Bronchial epithelial cell (primary cell): Measurements from ENCODE around the gene DGLUCY. TPM values are rescaled to one million over a fixed set of nuclear protein-coding genes. Genes with fewer than 3 reads are reported as not detected.

Source experiments
- DNase-seq: peaks from one replicate; pipeline ENCODE4 v3.0.0-alpha.2; 2010; ENCODE audit warnings: low read depth
- FAIRE-seq: peaks from 2 replicates; lab custom pipeline; 2011; peaks lifted over from hg19 to GRCh38; lab: Jason Lieb, UNC
- H3K27me3 ChIP-seq: 2 replicates; pipeline ENCODE4 v1.5.1; 2011; ENCODE audit warnings: low read length; ENCODE audit not compliant: control insufficient read depth, insufficient read depth
- H3K36me3 ChIP-seq: 2 replicates; pipeline ENCODE4 v1.5.1; 2011; ENCODE audit warnings: low read length; ENCODE audit not compliant: control insufficient read depth, insufficient read depth
- H3K4me3 ChIP-seq: 2 replicates; pipeline ENCODE4 v1.5.1; 2011; ENCODE audit warnings: mild to moderate bottlenecking, low read depth, low read length, control low read depth
- total RNA-seq: library from RNA; depleted of rRNA; stranded (reverse); fragments of >200 nt; gene quantifications from 2 replicates; pipeline ENCODE4 v1.2.1, GENCODE V29; 2014
- TF ChIP-seq, protein P1 (sequence below): IDR thresholded peaks from 2 replicates; pipeline ENCODE4 v1.5.1; 2011; ENCODE audit warnings: mild to moderate bottlenecking, moderate library complexity, low read length, control low read depth, inconsistent platforms; ENCODE audit not compliant: insufficient read depth, severe bottlenecking

DGLUCY gene, protein sequence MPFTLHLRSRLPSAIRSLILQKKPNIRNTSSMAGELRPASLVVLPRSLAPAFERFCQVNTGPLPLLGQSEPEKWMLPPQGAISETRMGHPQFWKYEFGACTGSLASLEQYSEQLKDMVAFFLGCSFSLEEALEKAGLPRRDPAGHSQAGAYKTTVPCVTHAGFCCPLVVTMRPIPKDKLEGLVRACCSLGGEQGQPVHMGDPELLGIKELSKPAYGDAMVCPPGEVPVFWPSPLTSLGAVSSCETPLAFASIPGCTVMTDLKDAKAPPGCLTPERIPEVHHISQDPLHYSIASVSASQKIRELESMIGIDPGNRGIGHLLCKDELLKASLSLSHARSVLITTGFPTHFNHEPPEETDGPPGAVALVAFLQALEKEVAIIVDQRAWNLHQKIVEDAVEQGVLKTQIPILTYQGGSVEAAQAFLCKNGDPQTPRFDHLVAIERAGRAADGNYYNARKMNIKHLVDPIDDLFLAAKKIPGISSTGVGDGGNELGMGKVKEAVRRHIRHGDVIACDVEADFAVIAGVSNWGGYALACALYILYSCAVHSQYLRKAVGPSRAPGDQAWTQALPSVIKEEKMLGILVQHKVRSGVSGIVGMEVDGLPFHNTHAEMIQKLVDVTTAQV
- total RNA-seq: 7.0 and 8.4 TPM in 2 replicates

DNA sequence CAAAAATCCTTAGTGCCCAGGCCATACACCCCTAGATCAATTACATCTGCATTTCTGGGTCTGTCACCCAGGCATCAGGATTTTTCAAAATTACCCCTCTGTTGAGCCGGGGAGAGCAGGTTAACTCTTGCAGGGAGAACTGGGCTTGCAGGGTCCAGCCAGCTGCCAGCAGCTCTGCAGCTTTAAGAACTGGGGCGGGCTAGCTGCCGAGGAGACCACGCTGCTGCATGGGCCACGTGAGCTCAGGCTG, at the start of gene DGLUCY:
Gene DGLUCY, plus strand, starts transcription at position 245 of the 250 bp plus-strand sequence. CDS start 46,222 bp downstream, outside the sequence.
- DNase-seq: no peak
- no peaks in the 10 kb centered on the region for H3K27me3 ChIP-seq
- peak within 1 kb of the TSS; percentile 27 for H3K4me3 ChIP-seq
- TF ChIP-seq, protein P1, sequence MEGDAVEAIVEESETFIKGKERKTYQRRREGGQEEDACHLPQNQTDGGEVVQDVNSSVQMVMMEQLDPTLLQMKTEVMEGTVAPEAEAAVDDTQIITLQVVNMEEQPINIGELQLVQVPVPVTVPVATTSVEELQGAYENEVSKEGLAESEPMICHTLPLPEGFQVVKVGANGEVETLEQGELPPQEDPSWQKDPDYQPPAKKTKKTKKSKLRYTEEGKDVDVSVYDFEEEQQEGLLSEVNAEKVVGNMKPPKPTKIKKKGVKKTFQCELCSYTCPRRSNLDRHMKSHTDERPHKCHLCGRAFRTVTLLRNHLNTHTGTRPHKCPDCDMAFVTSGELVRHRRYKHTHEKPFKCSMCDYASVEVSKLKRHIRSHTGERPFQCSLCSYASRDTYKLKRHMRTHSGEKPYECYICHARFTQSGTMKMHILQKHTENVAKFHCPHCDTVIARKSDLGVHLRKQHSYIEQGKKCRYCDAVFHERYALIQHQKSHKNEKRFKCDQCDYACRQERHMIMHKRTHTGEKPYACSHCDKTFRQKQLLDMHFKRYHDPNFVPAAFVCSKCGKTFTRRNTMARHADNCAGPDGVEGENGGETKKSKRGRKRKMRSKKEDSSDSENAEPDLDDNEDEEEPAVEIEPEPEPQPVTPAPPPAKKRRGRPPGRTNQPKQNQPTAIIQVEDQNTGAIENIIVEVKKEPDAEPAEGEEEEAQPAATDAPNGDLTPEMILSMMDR: no peak
- H3K36me3 ChIP-seq: no peaks in the 10 kb centered on the region
- FAIRE-seq: no peak

DNA sequence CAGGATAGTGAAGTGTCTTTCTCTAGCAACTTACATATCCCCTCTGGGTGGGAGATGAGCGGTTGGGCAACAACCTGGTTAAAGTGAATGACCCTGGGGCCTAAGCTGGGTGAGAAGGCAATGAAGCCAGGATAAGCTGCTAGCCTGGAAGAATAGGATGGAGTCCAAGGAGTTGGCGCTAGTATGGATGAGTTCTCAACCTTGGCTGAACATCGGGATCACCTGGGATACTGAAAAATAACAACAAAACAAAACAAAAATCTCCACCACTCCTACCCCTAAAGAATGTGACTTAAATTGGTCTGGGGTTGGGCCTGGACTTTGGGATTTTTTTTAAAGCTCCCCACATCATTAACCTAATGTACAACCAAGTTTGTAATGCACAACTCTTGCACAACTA, 48.6 kb upstream of the DGLUCY start:
- Histone ChIP-seq H3K36me3 (no peaks in the 10 kb centered on the region), H3K27me3 (no peaks in the 10 kb centered on the region), H3K4me3 (no peak overlapping the region)
- TF ChIP-seq, protein P1: no peak
- no peak for FAIRE-seq
- no peak for DNase-seq

DNA sequence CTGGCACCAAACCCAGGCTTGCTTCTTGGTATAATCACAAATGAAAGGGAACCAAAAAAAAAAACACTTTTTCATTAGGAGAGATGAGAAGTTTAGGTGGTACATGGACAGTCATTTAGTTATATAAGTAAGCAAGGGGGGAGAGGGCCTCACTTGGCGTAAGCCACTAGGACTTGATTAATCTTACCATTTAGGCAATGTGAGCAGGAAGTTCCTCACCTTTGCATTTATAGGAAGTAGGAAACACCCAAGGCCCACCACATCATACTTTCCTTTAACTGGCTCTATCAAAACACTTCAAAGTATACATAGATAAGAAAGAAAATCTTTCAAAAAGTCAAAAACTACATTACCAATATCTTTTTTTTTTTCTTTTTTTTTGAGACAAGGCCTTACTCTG, 46.7 kb upstream of the DGLUCY start:
- TF ChIP-seq, protein P1: no peak
- FAIRE-seq: no peak
- H3K27me3 ChIP-seq: no peaks in the 10 kb centered on the region
- no peak overlapping the region for H3K4me3 ChIP-seq
- H3K36me3 ChIP-seq: no peaks in the 10 kb centered on the region
- no peak for DNase-seq

DNA sequence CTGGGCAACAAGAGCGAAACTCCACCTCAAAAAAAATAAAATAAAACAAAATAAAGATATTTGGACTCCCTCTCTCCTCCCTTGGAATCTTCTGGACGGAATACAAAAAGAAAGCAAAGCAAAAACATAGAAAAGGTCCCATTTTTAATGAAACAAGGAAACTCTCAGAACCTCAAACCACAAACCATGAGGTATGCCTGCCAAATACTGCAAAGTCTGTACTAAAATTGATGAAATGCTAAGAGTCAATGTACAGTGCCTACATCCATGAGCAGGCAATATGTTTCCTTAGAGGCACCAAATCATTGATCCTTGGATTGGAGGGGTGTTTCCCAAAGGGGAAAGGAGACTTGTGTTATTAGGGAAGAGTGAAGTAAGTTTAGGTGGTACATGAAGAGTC, 45.2 kb upstream of the DGLUCY start:
- no peaks in the 10 kb centered on the region for H3K36me3 ChIP-seq
- TF ChIP-seq, protein P1: no peak
- H3K27me3 ChIP-seq: no peaks in the 10 kb centered on the region
- no peak for DNase-seq
- H3K4me3 ChIP-seq: no peak overlapping the region
- FAIRE-seq: no peak

DNA sequence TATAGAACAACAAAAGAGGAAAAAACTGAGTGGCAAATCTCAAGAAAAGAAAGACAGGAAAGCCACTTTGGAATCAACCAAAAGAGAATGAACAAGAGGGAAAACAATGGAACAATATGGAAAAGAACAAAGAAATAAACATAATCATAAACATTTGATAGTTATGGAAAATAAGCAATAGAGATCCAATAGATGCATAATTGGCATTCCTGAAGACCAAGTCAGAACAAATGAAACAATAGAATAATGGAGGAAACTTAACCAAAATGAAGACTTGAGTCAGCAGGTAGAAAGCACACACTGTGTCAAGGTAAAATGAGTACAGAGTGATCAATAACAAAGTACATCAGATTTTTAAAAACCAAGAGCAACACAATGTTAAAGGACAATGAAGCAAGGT, 43.3 kb upstream of the DGLUCY start:
- Histone ChIP-seq H3K4me3 (no peak overlapping the region), H3K36me3 (no peaks in the 10 kb centered on the region), H3K27me3 (no peaks in the 10 kb centered on the region)
- FAIRE-seq (no peak), DNase-seq (no peak)
- TF ChIP-seq, protein P1: no peak
